AG20443 (cell line): Measurements from ENCODE around the gene AKAP14.
"Not testable (repeated sequence)": the region's sequence is repeated elsewhere in the genome, so short reads cannot be mapped to it uniquely, and the experiment has no call there.

Experiments
- DNase-seq: peaks from one replicate; pipeline ENCODE4 v3.0.0; 2012; ENCODE audit warnings: low spot score, mixed read lengths

Gene AKAP14

GRCh38 chrX:119922391-119922790, 26.7 kb downstream of the AKAP14 start:
- not testable (repeated sequence) for DNase-seq

GRCh38 chrX:119935215-119935874, 39.7 kb downstream of the AKAP14 start:
- DNase-seq: no peak

- DNase-seq: no peak
Measured at GRCh38 chrX:119941336-119941735, 45.6 kb downstream of the AKAP14 start.

- DNase-seq: no peak
Measured at GRCh38 chrX:119942173-119942819, 46.6 kb downstream of the AKAP14 start.

GRCh38 chrX:119942831-119943184, 47.1 kb downstream of the AKAP14 start:
- no peak for DNase-seq

GRCh38 chrX:119943185-119943988, 47.7 kb downstream of the AKAP14 start, which contains the start of gene NKAP:
TSS of gene NKAP (minus strand) at chrX:119943751. CDS start at chrX:119943605, 146 bp downstream.
- peak; percentile 88 for DNase-seq

GRCh38 chrX:119945481-119945880, 49.8 kb downstream of the AKAP14 start:
- DNase-seq: no peak

GRCh38 chrX:119948381-119948780, 52.7 kb downstream of the AKAP14 start:
- no peak for DNase-seq

- no peak for DNase-seq
Measured at GRCh38 chrX:119954374-119954773, 58.7 kb downstream of the AKAP14 start.

GRCh38 chrX:119955807-119956570, 60.3 kb downstream of the AKAP14 start:
- not testable (repeated sequence) for DNase-seq

GRCh38 chrX:119960625-119961024, 64.9 kb downstream of the AKAP14 start:
- DNase-seq: no peak

- DNase-seq: not testable (repeated sequence)
Measured at GRCh38 chrX:119966837-119967236, 71.1 kb downstream of the AKAP14 start.
